IPS-11a (cell line): ENCODE measurements around the gene SOWAHB.

Experiments
- H3K4me3 ChIP-seq: one replicate; pipeline ENCODE4 v1.5.1; 2013; ENCODE audit warnings: low read depth, low read length, control low read depth

The SOWAHB gene

GRCh38 chr4:76856243-76857073 is 41.5 kb downstream of the SOWAHB start:
- H3K4me3 ChIP-seq: no peak overlapping the region

- no peak overlapping the region for H3K4me3 ChIP-seq
Measured at GRCh38 chr4:76854858-76855257, 43.1 kb downstream of the SOWAHB start.

- no peak overlapping the region for H3K4me3 ChIP-seq
Measured at GRCh38 chr4:76851375-76851774, 46.6 kb downstream of the SOWAHB start.

GRCh38 chr4:76850010-76850441 is 47.9 kb downstream of the SOWAHB start:
- no peak overlapping the region for H3K4me3 ChIP-seq
